ENCODE data around the gene C12orf76.
"Not testable (repeated sequence)": the region's sequence is repeated elsewhere in the genome, so short reads cannot be mapped to it uniquely, and the experiment has no call there.

The C12orf76 gene

GRCh38 chr12:110048242-110049027 lies at the start of gene C12orf76:
TSS of gene C12orf76 (minus strand) at chr12:110048522. CDS start at chr12:110048495, 27 bp downstream.
- peak; percentile 83 for DNase-seq (ENCODE audit: low read depth)

GRCh38 chr12:110093631-110094311 lies 45.4 kb upstream of the C12orf76 start:
- no peak for DNase-seq (ENCODE audit: low read depth)

- no peak for DNase-seq (ENCODE audit: low read depth)
Measured at GRCh38 chr12:110091136-110091711, 42.9 kb upstream of the C12orf76 start.

GRCh38 chr12:110090266-110091135 lies 42.2 kb upstream of the C12orf76 start:
- no peak for DNase-seq (ENCODE audit: low read depth)

- DNase-seq (ENCODE audit: low read depth): no peak
Measured at GRCh38 chr12:110088936-110089335, 40.6 kb upstream of the C12orf76 start.

GRCh38 chr12:110088216-110088615 lies 39.9 kb upstream of the C12orf76 start:
- DNase-seq (ENCODE audit: low read depth): not testable (repeated sequence)

GRCh38 chr12:110084314-110085015 lies 36.1 kb upstream of the C12orf76 start:
- no peak for DNase-seq (ENCODE audit: low read depth)

- DNase-seq (ENCODE audit: low read depth): no peak
Measured at GRCh38 chr12:110080410-110080809, 32.1 kb upstream of the C12orf76 start.

GRCh38 chr12:110079477-110080400 lies 31.4 kb upstream of the C12orf76 start:
- peak; percentile 51 for DNase-seq (ENCODE audit: low read depth)

- DNase-seq (ENCODE audit: low read depth): no peak
Measured at GRCh38 chr12:110077800-110078199, 29.5 kb upstream of the C12orf76 start.

- DNase-seq (ENCODE audit: low read depth): no peak
Measured at GRCh38 chr12:110075880-110076279, 27.6 kb upstream of the C12orf76 start.

GRCh38 chr12:110074089-110074488 lies 25.8 kb upstream of the C12orf76 start:
- DNase-seq (ENCODE audit: low read depth): no peak

GRCh38 chr12:110073049-110073831 lies 24.9 kb upstream of the C12orf76 start:
- no peak for DNase-seq (ENCODE audit: low read depth)

GRCh38 chr12:110072636-110073035 lies 24.3 kb upstream of the C12orf76 start:
- not testable (repeated sequence) for DNase-seq (ENCODE audit: low read depth)

GRCh38 chr12:110071967-110072366 lies 23.6 kb upstream of the C12orf76 start:
- no peak for DNase-seq (ENCODE audit: low read depth)

GRCh38 chr12:110071504-110071903 lies 23.2 kb upstream of the C12orf76 start:
- DNase-seq (ENCODE audit: low read depth): no peak

GRCh38 chr12:110068654-110069053 lies 20.3 kb upstream of the C12orf76 start:
- DNase-seq (ENCODE audit: low read depth): no peak

- DNase-seq (ENCODE audit: low read depth): not testable (repeated sequence)
Measured at GRCh38 chr12:110068115-110068514, 19.8 kb upstream of the C12orf76 start.

- no peak for DNase-seq (ENCODE audit: low read depth)
Measured at GRCh38 chr12:110067531-110067930, 19.2 kb upstream of the C12orf76 start.
